ENCODE measurements around the gene SLC14A1.

Gene SLC14A1

GRCh38 chr18:45690975-45691815 is 32.8 kb upstream of the SLC14A1 start:
- H2BK120ac ChIP-seq (ENCODE audit: insufficient read depth, low read length, poor library complexity): no peak overlapping the region
- H4K8ac ChIP-seq (ENCODE audit: low read depth, low read length): no peak overlapping the region
- no peak overlapping the region for H2BK5ac ChIP-seq (ENCODE audit: low read depth, low read length, poor library complexity)
- no peak overlapping the region for H3K4me3 ChIP-seq (ENCODE audit: low read depth, low read length)
- no peak overlapping the region for H3K9ac ChIP-seq (ENCODE audit: low read length)
- no peak overlapping the region for H2AFZ ChIP-seq (ENCODE audit: insufficient read depth, low read length, poor library complexity)
- H3K79me2 ChIP-seq (ENCODE audit: control insufficient read depth, insufficient read depth, low read length, poor library complexity): no peaks in the 10 kb centered on the region
- H2BK12ac ChIP-seq (ENCODE audit: low read length): no peak overlapping the region
- no peak overlapping the region for H3K14ac ChIP-seq (ENCODE audit: low read length)
- no peak overlapping the region for H3K18ac ChIP-seq (ENCODE audit: low read length)
- H2AK5ac ChIP-seq (ENCODE audit: low read length): no peak overlapping the region
- no peak overlapping the region for H3K23ac ChIP-seq (ENCODE audit: low read length)
- WGBS (ENCODE audit: extremely low coverage, insufficient coverage, insufficient read length): no CpG with 5 or more reads among the region's 12 CpGs
- H3K36me3 ChIP-seq (ENCODE audit: control insufficient read depth in 1 of 2, insufficient read depth in 2 of 2, low read length in 2 of 2): no peaks in the 10 kb centered on the region
- H3K27ac ChIP-seq (ENCODE audit: low read depth, low read length): no peak overlapping the region
- no peak overlapping the region for H4K12ac ChIP-seq (ENCODE audit: low read depth, low read length)
- H4K91ac ChIP-seq (ENCODE audit: low read depth, low read length): no peak overlapping the region
- no peaks in the 10 kb centered on the region for H3K4me1 ChIP-seq (ENCODE audit: control insufficient read depth in 1 of 2, insufficient read depth in 2 of 2, low read length in 2 of 2)
- H3K9me3 ChIP-seq (ENCODE audit: insufficient read depth, low read depth, low read length): peaks cover 6% of the 10 kb centered on the region
- no peaks in the 10 kb centered on the region for H3K27me3 ChIP-seq (ENCODE audit: insufficient read depth, low read length)
- H3K4ac ChIP-seq (ENCODE audit: low read depth, low read length): no peak overlapping the region
- H3K79me1 ChIP-seq (ENCODE audit: low read length): no peaks in the 10 kb centered on the region
- DNase-seq: peak; percentile 77 to 90
- no peak overlapping the region for H3K4me2 ChIP-seq (ENCODE audit: low read length)

DNA sequence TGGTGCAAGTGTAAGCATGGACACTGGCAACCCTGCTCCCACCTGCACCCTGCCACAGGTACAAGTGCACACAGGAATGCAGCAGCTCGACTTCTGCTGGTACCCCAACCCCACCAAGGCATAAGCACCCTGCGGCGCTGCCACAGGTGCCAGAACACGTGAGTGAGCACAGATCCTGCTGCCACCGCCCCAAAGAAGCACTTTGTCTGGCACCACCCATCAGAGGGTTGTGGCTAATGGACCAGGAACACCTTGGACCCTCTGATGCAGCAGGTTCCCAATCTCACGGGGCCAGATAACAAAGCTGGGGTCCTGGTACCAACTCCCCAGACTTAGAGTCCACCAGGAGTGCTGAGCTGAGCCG is 32.2 kb upstream of the SLC14A1 start:
- no peak overlapping the region for H3K14ac ChIP-seq (ENCODE audit: low read length)
- H2BK12ac ChIP-seq (ENCODE audit: low read length): no peak overlapping the region
- no peak overlapping the region for H3K23ac ChIP-seq (ENCODE audit: low read length)
- no peak overlapping the region for H3K4me2 ChIP-seq (ENCODE audit: low read length)
- no peak overlapping the region for H3K18ac ChIP-seq (ENCODE audit: low read length)
- H3K79me2 ChIP-seq (ENCODE audit: control insufficient read depth, insufficient read depth, low read length, poor library complexity): no peaks in the 10 kb centered on the region
- no peak overlapping the region for H3K4me3 ChIP-seq (ENCODE audit: low read depth, low read length)
- no peak overlapping the region for H4K12ac ChIP-seq (ENCODE audit: low read depth, low read length)
- H3K9me3 ChIP-seq (ENCODE audit: insufficient read depth, low read depth, low read length): peaks cover 6% of the 10 kb centered on the region
- no peak overlapping the region for H3K27ac ChIP-seq (ENCODE audit: low read depth, low read length)
- H2BK120ac ChIP-seq (ENCODE audit: insufficient read depth, low read length, poor library complexity): no peak overlapping the region
- no peaks in the 10 kb centered on the region for H3K4me1 ChIP-seq (ENCODE audit: control insufficient read depth in 1 of 2, insufficient read depth in 2 of 2, low read length in 2 of 2)
- H3K79me1 ChIP-seq (ENCODE audit: low read length): no peaks in the 10 kb centered on the region
- H3K9ac ChIP-seq (ENCODE audit: low read length): no peak overlapping the region
- no peaks in the 10 kb centered on the region for H3K36me3 ChIP-seq (ENCODE audit: control insufficient read depth in 1 of 2, insufficient read depth in 2 of 2, low read length in 2 of 2)
- H3K27me3 ChIP-seq (ENCODE audit: insufficient read depth, low read length): no peaks in the 10 kb centered on the region
- no CpG with 5 or more reads among the region's 7 CpGs for WGBS (ENCODE audit: extremely low coverage, insufficient coverage, insufficient read length)
- DNase-seq: no peak
- no peak overlapping the region for H2BK5ac ChIP-seq (ENCODE audit: low read depth, low read length, poor library complexity)
- H3K4ac ChIP-seq (ENCODE audit: low read depth, low read length): no peak overlapping the region
- no peak overlapping the region for H2AFZ ChIP-seq (ENCODE audit: insufficient read depth, low read length, poor library complexity)
- H4K91ac ChIP-seq (ENCODE audit: low read depth, low read length): no peak overlapping the region
- no peak overlapping the region for H2AK5ac ChIP-seq (ENCODE audit: low read length)
- no peak overlapping the region for H4K8ac ChIP-seq (ENCODE audit: low read depth, low read length)

- Histone ChIP-seq H3K79me1 (ENCODE audit: low read length) (no peaks in the 10 kb centered on the region), H3K4ac (ENCODE audit: low read depth, low read length) (no peak overlapping the region), H2AK5ac (ENCODE audit: low read length) (no peak overlapping the region), H3K18ac (ENCODE audit: low read length) (no peak overlapping the region), H3K23ac (ENCODE audit: low read length) (no peak overlapping the region), H3K79me2 (ENCODE audit: control insufficient read depth, insufficient read depth, low read length, poor library complexity) (no peaks in the 10 kb centered on the region), H3K9me3 (ENCODE audit: insufficient read depth, low read depth, low read length) (peaks cover 9% of the 10 kb centered on the region), H3K4me2 (ENCODE audit: low read length) (no peak overlapping the region), H3K4me1 (ENCODE audit: control insufficient read depth in 1 of 2, insufficient read depth in 2 of 2, low read length in 2 of 2) (no peaks in the 10 kb centered on the region), H2AFZ (ENCODE audit: insufficient read depth, low read length, poor library complexity) (no peak overlapping the region), H4K12ac (ENCODE audit: low read depth, low read length) (no peak overlapping the region), H4K91ac (ENCODE audit: low read depth, low read length) (no peak overlapping the region), H2BK5ac (ENCODE audit: low read depth, low read length, poor library complexity) (no peak overlapping the region), H3K14ac (ENCODE audit: low read length) (no peak overlapping the region), H3K27ac (ENCODE audit: low read depth, low read length) (no peak overlapping the region), H3K4me3 (ENCODE audit: low read depth, low read length) (no peak overlapping the region), H3K9ac (ENCODE audit: low read length) (no peak overlapping the region), H3K27me3 (ENCODE audit: insufficient read depth, low read length) (no peaks in the 10 kb centered on the region), H3K36me3 (ENCODE audit: control insufficient read depth in 1 of 2, insufficient read depth in 2 of 2, low read length in 2 of 2) (no peaks in the 10 kb centered on the region), H2BK120ac (ENCODE audit: insufficient read depth, low read length, poor library complexity) (no peak overlapping the region), H2BK12ac (ENCODE audit: low read length) (no peak overlapping the region), H4K8ac (ENCODE audit: low read depth, low read length) (no peak overlapping the region)
- whole genome bisulfite sequencing (ENCODE audit: extremely low coverage, insufficient coverage, insufficient read length): no CpG with 5 or more reads among the region's 1 CpG
- DNase-seq: no peak
Observed at GRCh38 chr18:45702708-45703265, 21.2 kb upstream of the SLC14A1 start.

DNA sequence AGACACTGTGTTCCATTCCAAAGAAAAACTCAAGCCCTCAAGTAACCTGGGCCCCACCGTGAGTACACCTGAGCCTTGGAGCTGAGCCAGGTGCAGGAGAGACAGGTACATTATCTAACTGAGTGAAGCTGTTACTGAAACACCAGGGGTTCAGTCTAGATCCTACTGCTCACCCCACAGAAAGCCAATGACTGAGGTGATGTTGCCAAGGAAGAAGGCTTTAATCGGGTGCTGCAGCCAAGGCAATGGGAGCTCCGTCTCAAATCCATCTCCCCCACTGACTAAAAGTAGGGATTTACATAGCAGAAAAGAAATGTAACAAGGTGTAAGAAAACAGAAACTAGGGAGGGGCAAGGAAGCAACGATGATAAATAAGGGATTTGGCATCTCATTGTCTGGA is 15.2 kb upstream of the SLC14A1 start:
- no peaks in the 10 kb centered on the region for H3K79me1 ChIP-seq (ENCODE audit: low read length)
- H4K8ac ChIP-seq (ENCODE audit: low read depth, low read length): no peak overlapping the region
- peaks cover 17% of the 10 kb centered on the region for H3K9me3 ChIP-seq (ENCODE audit: insufficient read depth, low read depth, low read length)
- no peak for DNase-seq
- peaks cover 0 to 1% of the 10 kb centered on the region in 2 experiments for H3K4me1 ChIP-seq (ENCODE audit: control insufficient read depth in 1 of 2, insufficient read depth in 2 of 2, low read length in 2 of 2)
- H3K27me3 ChIP-seq (ENCODE audit: insufficient read depth, low read length): no peaks in the 10 kb centered on the region
- no peak overlapping the region for H4K91ac ChIP-seq (ENCODE audit: low read depth, low read length)
- no peak overlapping the region for H3K4me3 ChIP-seq (ENCODE audit: low read depth, low read length)
- no peak overlapping the region for H2AK5ac ChIP-seq (ENCODE audit: low read length)
- no peak overlapping the region for H3K4ac ChIP-seq (ENCODE audit: low read depth, low read length)
- no CpG with 5 or more reads among the region's 4 CpGs for WGBS (ENCODE audit: extremely low coverage, insufficient coverage, insufficient read length)
- H2BK12ac ChIP-seq (ENCODE audit: low read length): no peak overlapping the region
- H2BK5ac ChIP-seq (ENCODE audit: low read depth, low read length, poor library complexity): no peak overlapping the region
- H3K18ac ChIP-seq (ENCODE audit: low read length): no peak overlapping the region
- no peak overlapping the region for H3K14ac ChIP-seq (ENCODE audit: low read length)
- no peaks in the 10 kb centered on the region for H3K36me3 ChIP-seq (ENCODE audit: control insufficient read depth in 1 of 2, insufficient read depth in 2 of 2, low read length in 2 of 2)
- H3K79me2 ChIP-seq (ENCODE audit: control insufficient read depth, insufficient read depth, low read length, poor library complexity): no peaks in the 10 kb centered on the region
- no peak overlapping the region for H4K12ac ChIP-seq (ENCODE audit: low read depth, low read length)
- no peak overlapping the region for H3K9ac ChIP-seq (ENCODE audit: low read length)
- no peak overlapping the region for H3K27ac ChIP-seq (ENCODE audit: low read depth, low read length)
- no peak overlapping the region for H3K4me2 ChIP-seq (ENCODE audit: low read length)
- no peak overlapping the region for H2AFZ ChIP-seq (ENCODE audit: insufficient read depth, low read length, poor library complexity)
- H3K23ac ChIP-seq (ENCODE audit: low read length): no peak overlapping the region
- no peak overlapping the region for H2BK120ac ChIP-seq (ENCODE audit: insufficient read depth, low read length, poor library complexity)
